HCT116 (cell line): ENCODE measurements around the gene TGFBRAP1. TPM values are rescaled to one million over a fixed set of nuclear protein-coding genes. Genes with fewer than 3 reads are reported as not detected.
"Not testable (repeated sequence)": the region's sequence is repeated elsewhere in the genome, so short reads cannot be mapped to it uniquely, and the experiment has no call there.

ENCODE experiments used
- ATAC-seq: fragments of 200-7000 bp; cut with Tn5 transposase; 2 replicates; pipeline ENCODE4 v1.9.1; 2020; ENCODE audit warnings: mild to moderate bottlenecking, moderate library complexity
- BruUV-seq: library from RNA; stranded (reverse); fragments of 400-500 nt; replicated peaks from 2 replicates; lab custom pipeline; 2021; lab: Mats Ljungman, UMichigan
- CTCF ChIA-PET: fragments of 300-600 bp; sonication (Branson Sonifier 250); formaldehyde crosslinking; loops from one replicate; lab custom pipeline; 2021; ENCODE audit warnings: antibody characterized with exemption; lab: Charles Lee
- POLR2A ChIA-PET: fragments of 300-600, 350-600 bp; sonication (Branson Sonifier 250); formaldehyde crosslinking; loops from one replicate; lab custom pipeline; 2021; ENCODE audit warnings: antibody characterized with exemption; lab: Charles Lee
- RAD21 ChIA-PET, 2 experiments: fragments of 300-600 bp; sonication (Branson Sonifier 250); formaldehyde crosslinking; loops; one replicate each; lab custom pipeline; 2023; ENCODE audit warnings: low total read pairs in 2 of 2; ENCODE audit not compliant: uncharacterized antibody in 2 of 2, unreplicated experiment in 2 of 2, low non-redundant PET in 1 of 2; lab: Charles Lee
- DNase-seq: peaks from one replicate; pipeline ENCODE4 v3.0.0-alpha.2; 2010; ENCODE audit warnings: low read depth, low spot score
- H2AFZ ChIP-seq: fragments of 200-600 bp; shearing (Covaris generic), sonication (generic); 2 replicates; pipeline ENCODE4 v1.6.1; 2017; ENCODE audit warnings: low read depth, mixed run types, mixed read lengths, antibody characterized with exemption, low read length; ENCODE audit not compliant: poor library complexity, severe bottlenecking
- H3K27ac ChIP-seq: 2 replicates; pipeline ENCODE4 v1.5.1; 2012; ENCODE audit warnings: low read depth, low read length
- H3K27me3 ChIP-seq: fragments of 200-600 bp; sonication (generic); 2 replicates; pipeline ENCODE4 v1.6.1; 2016; ENCODE audit warnings: mixed run types, low read length, mixed read lengths; ENCODE audit not compliant: insufficient read depth
- H3K36me3 ChIP-seq, 2 experiments: fragments of 200-500 bp in 1 of 2; fragments of 200-600 bp in 1 of 2; sonication (Bioruptor generic) in 1 of 2; sonication (generic) in 1 of 2; 2 replicates each; pipeline versions ENCODE4 v1.5.1 to v1.6.1; 2014 to 2016; ENCODE audit warnings: low read length in 2 of 2, inconsistent platforms in 1 of 2, mixed read lengths in 1 of 2, mixed run types in 1 of 2; ENCODE audit not compliant: insufficient read depth in 2 of 2, control insufficient read depth in 1 of 2
- H3K4me1 ChIP-seq, 2 experiments: fragments of 200-600 bp in 1 of 2; sonication (generic) in 1 of 2; 2 replicates each; pipeline versions ENCODE4 v1.5.1 to v1.6.1; 2012 to 2017; ENCODE audit warnings: low read length in 2 of 2, inconsistent platforms in 1 of 2, mild to moderate bottlenecking in 1 of 2, mixed read lengths in 1 of 2, mixed run types in 1 of 2, moderate library complexity in 1 of 2; ENCODE audit not compliant: insufficient read depth in 2 of 2, control insufficient read depth in 1 of 2
- H3K4me2 ChIP-seq: fragments of 200-600 bp; sonication (generic); 2 replicates; pipeline ENCODE4 v1.6.1; 2017; ENCODE audit warnings: mixed run types, low read length, mixed read lengths
- H3K4me3 ChIP-seq, 2 experiments: fragments of 200-600 bp in 1 of 2; sonication (generic) in 1 of 2; replicated peaks in 1 of 2; 2 replicates each; pipeline ENCODE4 v1.5.1; 2011 to 2016; ENCODE audit warnings: low read length in 2 of 2, control low read depth in 1 of 2, low read depth in 1 of 2, mild to moderate bottlenecking in 1 of 2, mixed read lengths in 1 of 2, mixed run types in 1 of 2
- H3K79me2 ChIP-seq: fragments of 200-600 bp; sonication (generic); 2 replicates; pipeline ENCODE4 v1.6.1; 2017; ENCODE audit warnings: mild to moderate bottlenecking, mixed run types, low read length, moderate library complexity, mixed read lengths; ENCODE audit not compliant: insufficient read depth
- H3K9ac ChIP-seq: fragments of 200-600 bp; sonication (generic); 2 replicates; pipeline ENCODE4 v1.6.1; 2016; ENCODE audit warnings: low read length, mixed read lengths
- H3K9me2 ChIP-seq: fragments of 200-600 bp; sonication (generic), shearing (Covaris generic); 2 replicates; pipeline ENCODE4 v1.6.1; 2017; ENCODE audit warnings: mixed run types, mild to moderate bottlenecking, moderate library complexity; ENCODE audit not compliant: insufficient read depth
- H3K9me3 ChIP-seq, 2 experiments: fragments of 200-500 bp in 1 of 2; fragments of 200-600 bp in 1 of 2; sonication (Bioruptor generic) in 1 of 2; sonication (generic) in 1 of 2; 2 replicates each; pipeline ENCODE4 v1.6.1; 2014 to 2017; ENCODE audit warnings: low read length in 2 of 2, mixed read lengths in 2 of 2, inconsistent platforms in 1 of 2, low read depth in 1 of 2, mild to moderate bottlenecking in 1 of 2, mixed run types in 1 of 2, moderate library complexity in 1 of 2; ENCODE audit not compliant: control insufficient read depth in 1 of 2, insufficient read depth in 1 of 2
- H4K20me1 ChIP-seq: fragments of 200-600 bp; sonication (generic), shearing (Covaris generic); 2 replicates; pipeline ENCODE4 v1.6.1; 2017; ENCODE audit warnings: mixed run types, mild to moderate bottlenecking, moderate library complexity; ENCODE audit not compliant: insufficient read depth
- ELF1 ChIP-seq: IDR thresholded peaks from 2 replicates; pipeline ENCODE4 v1.6.1; 2012; ENCODE audit warnings: low read depth, borderline replicate concordance
- EZH2phosphoT487 ChIP-seq: fragments of 200-600 bp; IDR thresholded peaks from 2 replicates; pipeline ENCODE4 v1.6.1; 2018; ENCODE audit warnings: antibody characterized with exemption, borderline replicate concordance
- FOSL1 ChIP-seq: IDR thresholded peaks from 2 replicates; pipeline ENCODE4 v1.6.1; 2012; ENCODE audit warnings: low read depth
- JUND ChIP-seq: IDR thresholded peaks from 2 replicates; pipeline ENCODE4 v1.6.1; 2012
- POLR2AphosphoS5 ChIP-seq: IDR thresholded peaks from 2 replicates; pipeline ENCODE4 v1.6.1; 2011; ENCODE audit warnings: mild to moderate bottlenecking, low read depth, low read length, moderate library complexity
- SP1 ChIP-seq: IDR thresholded peaks from 2 replicates; pipeline ENCODE4 v1.6.1; 2012; ENCODE audit warnings: low read depth
- TCF7L2 ChIP-seq: IDR thresholded peaks from 2 replicates; pipeline ENCODE4 v1.7.0; 2011; ENCODE audit warnings: borderline replicate concordance, inconsistent platforms; ENCODE audit not compliant: insufficient read depth, insufficient read length; ENCODE audit errors: extremely low read depth
- intact Hi-C: fragments of 100-400 bp; cut with micrococcal nuclease; formaldehyde crosslinking; loops from 2 replicates; pipeline ENCODE4 v1.10.0; 2022
- total RNA-seq: library from RNA; stranded (reverse); gene quantifications from one replicate; pipeline ENCODE4 v1.2.1, GENCODE V29; 2021; ENCODE audit not compliant: unreplicated experiment
- TF ChIP-seq, protein P1 (sequence below): IDR thresholded peaks from 2 replicates; pipeline ENCODE4 v1.6.1; 2012; ENCODE audit warnings: low read depth
- TF ChIP-seq, protein P2 (sequence below), 3 experiments: fragments of 200-600 bp in 1 of 3; sonication (generic) in 1 of 3; IDR thresholded peaks in 2 of 3; conservative IDR thresholded peaks in 1 of 3; 2 replicates each; pipeline ENCODE4 v1.5.1; 2012 to 2017; ENCODE audit warnings: low read depth in 2 of 3, low read length in 2 of 3, antibody characterized with exemption in 1 of 3, borderline replicate concordance in 1 of 3, control low read depth in 1 of 3, mild to moderate bottlenecking in 1 of 3, mixed read lengths in 1 of 3, mixed run types in 1 of 3, moderate library complexity in 1 of 3; ENCODE audit not compliant: insufficient read depth in 1 of 3
- TF ChIP-seq, protein P3 (sequence below): IDR thresholded peaks from 2 replicates; pipeline ENCODE4 v1.6.1; 2012

Gene TGFBRAP1
- total RNA-seq, 1 experiment from 2014 or later: 18.3 TPM

- CTCF ChIA-PET: no interaction called here
- Histone ChIP-seq H3K36me3 (no peaks in the 10 kb centered on the region), H3K4me3 (no peak overlapping the region), H4K20me1 (no peaks in the 10 kb centered on the region), H3K27ac (no peak overlapping the region), H3K79me2 (peaks cover 64% of the 10 kb centered on the region), H3K9ac (no peak overlapping the region), H3K9me3 (no peaks in the 10 kb centered on the region), H2AFZ (no peak overlapping the region), H3K9me2 (no peaks in the 10 kb centered on the region), H3K27me3 (no peaks in the 10 kb centered on the region), H3K4me1 (peaks cover 12 to 26% of the 10 kb centered on the region in 2 experiments), H3K4me2 (peak overlapping the region; percentile 71; the same call in 1 of the 2 replicates)
- ATAC-seq: no peak
- TF ChIP-seq POLR2AphosphoS5 (no peak), JUND (no peak), EZH2phosphoT487 (no peak), TCF7L2 (no peak), ELF1 (no peak), SP1 (no peak), FOSL1 (no peak)
- TF ChIP-seq, protein P1, sequence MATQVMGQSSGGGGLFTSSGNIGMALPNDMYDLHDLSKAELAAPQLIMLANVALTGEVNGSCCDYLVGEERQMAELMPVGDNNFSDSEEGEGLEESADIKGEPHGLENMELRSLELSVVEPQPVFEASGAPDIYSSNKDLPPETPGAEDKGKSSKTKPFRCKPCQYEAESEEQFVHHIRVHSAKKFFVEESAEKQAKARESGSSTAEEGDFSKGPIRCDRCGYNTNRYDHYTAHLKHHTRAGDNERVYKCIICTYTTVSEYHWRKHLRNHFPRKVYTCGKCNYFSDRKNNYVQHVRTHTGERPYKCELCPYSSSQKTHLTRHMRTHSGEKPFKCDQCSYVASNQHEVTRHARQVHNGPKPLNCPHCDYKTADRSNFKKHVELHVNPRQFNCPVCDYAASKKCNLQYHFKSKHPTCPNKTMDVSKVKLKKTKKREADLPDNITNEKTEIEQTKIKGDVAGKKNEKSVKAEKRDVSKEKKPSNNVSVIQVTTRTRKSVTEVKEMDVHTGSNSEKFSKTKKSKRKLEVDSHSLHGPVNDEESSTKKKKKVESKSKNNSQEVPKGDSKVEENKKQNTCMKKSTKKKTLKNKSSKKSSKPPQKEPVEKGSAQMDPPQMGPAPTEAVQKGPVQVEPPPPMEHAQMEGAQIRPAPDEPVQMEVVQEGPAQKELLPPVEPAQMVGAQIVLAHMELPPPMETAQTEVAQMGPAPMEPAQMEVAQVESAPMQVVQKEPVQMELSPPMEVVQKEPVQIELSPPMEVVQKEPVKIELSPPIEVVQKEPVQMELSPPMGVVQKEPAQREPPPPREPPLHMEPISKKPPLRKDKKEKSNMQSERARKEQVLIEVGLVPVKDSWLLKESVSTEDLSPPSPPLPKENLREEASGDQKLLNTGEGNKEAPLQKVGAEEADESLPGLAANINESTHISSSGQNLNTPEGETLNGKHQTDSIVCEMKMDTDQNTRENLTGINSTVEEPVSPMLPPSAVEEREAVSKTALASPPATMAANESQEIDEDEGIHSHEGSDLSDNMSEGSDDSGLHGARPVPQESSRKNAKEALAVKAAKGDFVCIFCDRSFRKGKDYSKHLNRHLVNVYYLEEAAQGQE: no peak
- TF ChIP-seq, protein P2, sequence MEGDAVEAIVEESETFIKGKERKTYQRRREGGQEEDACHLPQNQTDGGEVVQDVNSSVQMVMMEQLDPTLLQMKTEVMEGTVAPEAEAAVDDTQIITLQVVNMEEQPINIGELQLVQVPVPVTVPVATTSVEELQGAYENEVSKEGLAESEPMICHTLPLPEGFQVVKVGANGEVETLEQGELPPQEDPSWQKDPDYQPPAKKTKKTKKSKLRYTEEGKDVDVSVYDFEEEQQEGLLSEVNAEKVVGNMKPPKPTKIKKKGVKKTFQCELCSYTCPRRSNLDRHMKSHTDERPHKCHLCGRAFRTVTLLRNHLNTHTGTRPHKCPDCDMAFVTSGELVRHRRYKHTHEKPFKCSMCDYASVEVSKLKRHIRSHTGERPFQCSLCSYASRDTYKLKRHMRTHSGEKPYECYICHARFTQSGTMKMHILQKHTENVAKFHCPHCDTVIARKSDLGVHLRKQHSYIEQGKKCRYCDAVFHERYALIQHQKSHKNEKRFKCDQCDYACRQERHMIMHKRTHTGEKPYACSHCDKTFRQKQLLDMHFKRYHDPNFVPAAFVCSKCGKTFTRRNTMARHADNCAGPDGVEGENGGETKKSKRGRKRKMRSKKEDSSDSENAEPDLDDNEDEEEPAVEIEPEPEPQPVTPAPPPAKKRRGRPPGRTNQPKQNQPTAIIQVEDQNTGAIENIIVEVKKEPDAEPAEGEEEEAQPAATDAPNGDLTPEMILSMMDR (IDR thresholded peaks at IDR 0.05 in 2 of 3, conservative IDR thresholded peaks at IDR 0.05 in 1 of 3; ENCODE audit: borderline replicate concordance in 1 of 3, insufficient read depth in 1 of 3, low read depth in 2 of 3, low read length in 2 of 3): no peak
- TF ChIP-seq, protein P3, sequence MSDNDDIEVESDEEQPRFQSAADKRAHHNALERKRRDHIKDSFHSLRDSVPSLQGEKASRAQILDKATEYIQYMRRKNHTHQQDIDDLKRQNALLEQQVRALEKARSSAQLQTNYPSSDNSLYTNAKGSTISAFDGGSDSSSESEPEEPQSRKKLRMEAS: no peak
- POLR2A ChIA-PET: no interaction called here
- TSS peak; percentile 23 for BruUV-seq
- no peak for DNase-seq
- intact Hi-C loops: no loop called here
- RAD21 ChIA-PET: no interaction called here
Observed at GRCh38 chr2:105327690-105328089, 1.8 kb downstream of the TGFBRAP1 start.

GRCh38 chr2:105327271-105327670 is 2.3 kb downstream of the TGFBRAP1 start:
- DNase-seq, RAD21 ChIA-PET, H4K20me1 ChIP-seq, H3K9me3 ChIP-seq, POLR2A ChIA-PET, H3K27me3 ChIP-seq, CTCF ChIA-PET, H3K27ac ChIP-seq, BruUV-seq, H2AFZ ChIP-seq, H3K9ac ChIP-seq, H3K4me3 ChIP-seq, H3K36me3 ChIP-seq, H3K9me2 ChIP-seq, intact Hi-C loops, ATAC-seq, H3K4me2 ChIP-seq: not testable (repeated sequence)
- peaks cover 12 to 26% of the 10 kb centered on the region in 2 experiments for H3K4me1 ChIP-seq
- peaks cover 68% of the 10 kb centered on the region for H3K79me2 ChIP-seq
